Lower leg skin (tissue), 3 donors: ENCODE measurements around the gene VPS41.

ENCODE experiments used
- CTCF ChIP-seq, 3 donors: fragments of 450-650 bp; IDR thresholded peaks; one replicate each; pipeline ENCODE4 v1.5.1; 2016; ENCODE audit warnings: antibody characterized with exemption in 3 of 3, mild to moderate bottlenecking in 3 of 3, moderate library complexity in 2 of 3
- POLR2A ChIP-seq, 2 donors: fragments of 450-650 bp; IDR thresholded peaks; one replicate each; pipeline ENCODE4 v1.6.1; 2016 to 2017; ENCODE audit warnings: antibody characterized with exemption in 2 of 2, mild to moderate bottlenecking in 1 of 2, moderate library complexity in 1 of 2

- TF ChIP-seq CTCF (IDR thresholded peaks at IDR 0.05) (no peak), POLR2A (IDR thresholded peaks at IDR 0.05) (no peak)
Observed at GRCh38 chr7:38736138-38736537, 172.9 kb downstream of the VPS41 start.
